ENCODE measurements around the gene DNM2. TPM values are rescaled to one million over a fixed set of nuclear protein-coding genes. Genes with fewer than 3 reads are reported as not detected.
A peak's percentile ranks its signal among the peaks of the same experiment; 100 is the strongest.

DNM2 gene
- total and polyA plus RNA-seq, 9 of the 15 experiments (the other 6 are each of a cell fraction or from before 2014, with no cell fraction given): 2.2 to 161 (median 72.6) TPM

DNA sequence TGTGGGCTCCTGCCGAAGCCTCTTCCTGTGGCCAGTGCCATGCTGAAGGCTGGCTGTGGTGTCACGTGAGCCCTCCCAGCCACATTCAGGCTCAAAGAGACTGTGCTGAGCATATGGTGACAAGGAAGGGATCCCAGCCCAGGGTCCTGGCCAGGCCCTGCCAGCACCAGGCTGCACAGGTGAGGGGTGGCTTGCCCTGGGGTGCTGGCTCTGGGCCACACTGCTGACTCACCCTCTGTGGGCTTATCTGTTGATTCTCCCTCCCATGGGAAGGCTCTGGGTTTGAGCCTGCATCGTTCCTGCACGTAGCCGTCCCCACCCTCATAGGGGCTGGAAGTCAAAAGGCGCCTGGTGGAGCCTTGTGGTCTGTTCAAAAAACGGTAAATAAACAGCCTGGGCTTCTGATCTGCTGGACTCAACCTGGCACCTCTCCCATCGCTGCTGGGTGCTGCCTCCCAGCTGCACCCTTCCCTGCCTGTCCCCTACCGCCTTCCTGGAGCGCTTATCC, 31.1 kb downstream of the DNM2 start (continued):
- TF ChIP-seq, protein P1, sequence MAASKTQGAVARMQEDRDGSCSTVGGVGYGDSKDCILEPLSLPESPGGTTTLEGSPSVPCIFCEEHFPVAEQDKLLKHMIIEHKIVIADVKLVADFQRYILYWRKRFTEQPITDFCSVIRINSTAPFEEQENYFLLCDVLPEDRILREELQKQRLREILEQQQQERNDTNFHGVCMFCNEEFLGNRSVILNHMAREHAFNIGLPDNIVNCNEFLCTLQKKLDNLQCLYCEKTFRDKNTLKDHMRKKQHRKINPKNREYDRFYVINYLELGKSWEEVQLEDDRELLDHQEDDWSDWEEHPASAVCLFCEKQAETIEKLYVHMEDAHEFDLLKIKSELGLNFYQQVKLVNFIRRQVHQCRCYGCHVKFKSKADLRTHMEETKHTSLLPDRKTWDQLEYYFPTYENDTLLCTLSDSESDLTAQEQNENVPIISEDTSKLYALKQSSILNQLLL (CRISPR knock-in tag; IDR thresholded peaks at IDR 0.05; ENCODE audit: borderline replicate concordance): no peak
- no peak for TF ChIP-seq POLR2B (IDR thresholded peaks at IDR 0.05; ENCODE audit: low read depth, partially characterized antibody)
- no peak for TF ChIP-seq SP1 (CRISPR knock-in tag; IDR thresholded peaks at IDR 0.05)
- TF ChIP-seq NCOA1 (IDR thresholded peaks at IDR 0.05; ENCODE audit: low read depth): no peak
- no peak for TF ChIP-seq SIRT6 (IDR thresholded peaks at IDR 0.05; ENCODE audit: low read depth, low read length)
- no peak for TF ChIP-seq MED1 (CRISPR knock-in tag; IDR thresholded peaks at IDR 0.05; ENCODE audit: borderline replicate concordance)
- no peak for TF ChIP-seq ADNP (tag; IDR thresholded peaks at IDR 0.05)
- TF ChIP-seq MAFF (IDR thresholded peaks at IDR 0.05; ENCODE audit: low read length): peak; percentile 37; the same call in 1 of the 2 replicates
- TF ChIP-seq SMAD2 (IDR thresholded peaks at IDR 0.05; ENCODE audit: low read depth, low read length): no peak
- TF ChIP-seq, protein P2, sequence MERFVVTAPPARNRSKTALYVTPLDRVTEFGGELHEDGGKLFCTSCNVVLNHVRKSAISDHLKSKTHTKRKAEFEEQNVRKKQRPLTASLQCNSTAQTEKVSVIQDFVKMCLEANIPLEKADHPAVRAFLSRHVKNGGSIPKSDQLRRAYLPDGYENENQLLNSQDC (CRISPR knock-in tag; IDR thresholded peaks at IDR 0.05): no peak
- no peak for TF ChIP-seq GTF2E2 (tag; IDR thresholded peaks at IDR 0.05)
- TF ChIP-seq, protein P3, sequence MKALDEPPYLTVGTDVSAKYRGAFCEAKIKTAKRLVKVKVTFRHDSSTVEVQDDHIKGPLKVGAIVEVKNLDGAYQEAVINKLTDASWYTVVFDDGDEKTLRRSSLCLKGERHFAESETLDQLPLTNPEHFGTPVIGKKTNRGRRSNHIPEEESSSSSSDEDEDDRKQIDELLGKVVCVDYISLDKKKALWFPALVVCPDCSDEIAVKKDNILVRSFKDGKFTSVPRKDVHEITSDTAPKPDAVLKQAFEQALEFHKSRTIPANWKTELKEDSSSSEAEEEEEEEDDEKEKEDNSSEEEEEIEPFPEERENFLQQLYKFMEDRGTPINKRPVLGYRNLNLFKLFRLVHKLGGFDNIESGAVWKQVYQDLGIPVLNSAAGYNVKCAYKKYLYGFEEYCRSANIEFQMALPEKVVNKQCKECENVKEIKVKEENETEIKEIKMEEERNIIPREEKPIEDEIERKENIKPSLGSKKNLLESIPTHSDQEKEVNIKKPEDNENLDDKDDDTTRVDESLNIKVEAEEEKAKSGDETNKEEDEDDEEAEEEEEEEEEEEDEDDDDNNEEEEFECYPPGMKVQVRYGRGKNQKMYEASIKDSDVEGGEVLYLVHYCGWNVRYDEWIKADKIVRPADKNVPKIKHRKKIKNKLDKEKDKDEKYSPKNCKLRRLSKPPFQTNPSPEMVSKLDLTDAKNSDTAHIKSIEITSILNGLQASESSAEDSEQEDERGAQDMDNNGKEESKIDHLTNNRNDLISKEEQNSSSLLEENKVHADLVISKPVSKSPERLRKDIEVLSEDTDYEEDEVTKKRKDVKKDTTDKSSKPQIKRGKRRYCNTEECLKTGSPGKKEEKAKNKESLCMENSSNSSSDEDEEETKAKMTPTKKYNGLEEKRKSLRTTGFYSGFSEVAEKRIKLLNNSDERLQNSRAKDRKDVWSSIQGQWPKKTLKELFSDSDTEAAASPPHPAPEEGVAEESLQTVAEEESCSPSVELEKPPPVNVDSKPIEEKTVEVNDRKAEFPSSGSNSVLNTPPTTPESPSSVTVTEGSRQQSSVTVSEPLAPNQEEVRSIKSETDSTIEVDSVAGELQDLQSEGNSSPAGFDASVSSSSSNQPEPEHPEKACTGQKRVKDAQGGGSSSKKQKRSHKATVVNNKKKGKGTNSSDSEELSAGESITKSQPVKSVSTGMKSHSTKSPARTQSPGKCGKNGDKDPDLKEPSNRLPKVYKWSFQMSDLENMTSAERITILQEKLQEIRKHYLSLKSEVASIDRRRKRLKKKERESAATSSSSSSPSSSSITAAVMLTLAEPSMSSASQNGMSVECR (CRISPR knock-in tag; IDR thresholded peaks at IDR 0.05): no peak
- TF ChIP-seq POLR3G (IDR thresholded peaks at IDR 0.05; ENCODE audit: extremely low read depth, insufficient read length, insufficient replicate concordance): no peak
- TF ChIP-seq, protein P4, sequence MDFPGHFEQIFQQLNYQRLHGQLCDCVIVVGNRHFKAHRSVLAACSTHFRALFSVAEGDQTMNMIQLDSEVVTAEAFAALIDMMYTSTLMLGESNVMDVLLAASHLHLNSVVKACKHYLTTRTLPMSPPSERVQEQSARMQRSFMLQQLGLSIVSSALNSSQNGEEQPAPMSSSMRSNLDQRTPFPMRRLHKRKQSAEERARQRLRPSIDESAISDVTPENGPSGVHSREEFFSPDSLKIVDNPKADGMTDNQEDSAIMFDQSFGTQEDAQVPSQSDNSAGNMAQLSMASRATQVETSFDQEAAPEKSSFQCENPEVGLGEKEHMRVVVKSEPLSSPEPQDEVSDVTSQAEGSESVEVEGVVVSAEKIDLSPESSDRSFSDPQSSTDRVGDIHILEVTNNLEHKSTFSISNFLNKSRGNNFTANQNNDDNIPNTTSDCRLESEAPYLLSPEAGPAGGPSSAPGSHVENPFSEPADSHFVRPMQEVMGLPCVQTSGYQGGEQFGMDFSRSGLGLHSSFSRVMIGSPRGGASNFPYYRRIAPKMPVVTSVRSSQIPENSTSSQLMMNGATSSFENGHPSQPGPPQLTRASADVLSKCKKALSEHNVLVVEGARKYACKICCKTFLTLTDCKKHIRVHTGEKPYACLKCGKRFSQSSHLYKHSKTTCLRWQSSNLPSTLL (IDR thresholded peaks at IDR 0.05): no peak
- TF ChIP-seq HDAC2 (IDR thresholded peaks at IDR 0.05): no peak; the same call in 1 of the 2 replicates
- no peak for TF ChIP-seq DIDO1 (tag; IDR thresholded peaks at IDR 0.05; ENCODE audit: low read depth)
- no peak for TF ChIP-seq ETV5 (CRISPR knock-in tag; IDR thresholded peaks at IDR 0.05; ENCODE audit: low read depth)
- TF ChIP-seq BHLHE40 (IDR thresholded peaks at IDR 0.05; ENCODE audit: low read length): peak; percentile 91
- no peak for TF ChIP-seq XRCC3 (IDR thresholded peaks at IDR 0.05)
- TF ChIP-seq, protein P5, sequence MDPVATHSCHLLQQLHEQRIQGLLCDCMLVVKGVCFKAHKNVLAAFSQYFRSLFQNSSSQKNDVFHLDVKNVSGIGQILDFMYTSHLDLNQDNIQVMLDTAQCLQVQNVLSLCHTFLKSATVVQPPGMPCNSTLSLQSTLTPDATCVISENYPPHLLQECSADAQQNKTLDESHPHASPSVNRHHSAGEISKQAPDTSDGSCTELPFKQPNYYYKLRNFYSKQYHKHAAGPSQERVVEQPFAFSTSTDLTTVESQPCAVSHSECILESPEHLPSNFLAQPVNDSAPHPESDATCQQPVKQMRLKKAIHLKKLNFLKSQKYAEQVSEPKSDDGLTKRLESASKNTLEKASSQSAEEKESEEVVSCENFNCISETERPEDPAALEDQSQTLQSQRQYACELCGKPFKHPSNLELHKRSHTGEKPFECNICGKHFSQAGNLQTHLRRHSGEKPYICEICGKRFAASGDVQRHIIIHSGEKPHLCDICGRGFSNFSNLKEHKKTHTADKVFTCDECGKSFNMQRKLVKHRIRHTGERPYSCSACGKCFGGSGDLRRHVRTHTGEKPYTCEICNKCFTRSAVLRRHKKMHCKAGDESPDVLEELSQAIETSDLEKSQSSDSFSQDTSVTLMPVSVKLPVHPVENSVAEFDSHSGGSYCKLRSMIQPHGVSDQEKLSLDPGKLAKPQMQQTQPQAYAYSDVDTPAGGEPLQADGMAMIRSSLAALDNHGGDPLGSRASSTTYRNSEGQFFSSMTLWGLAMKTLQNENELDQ (CRISPR knock-in tag; IDR thresholded peaks at IDR 0.05; ENCODE audit: borderline replicate concordance): no peak
